IPS-20b (cell line): ENCODE data around the gene USP47.

Experiments
- H3K27ac ChIP-seq: one replicate; pipeline ENCODE4 v1.5.1; 2013; ENCODE audit warnings: low read length
- H3K27me3 ChIP-seq: 2 replicates; pipeline ENCODE4 v1.6.1; 2013; ENCODE audit warnings: mild to moderate bottlenecking, low read length, inconsistent platforms; ENCODE audit not compliant: insufficient read depth
- H3K36me3 ChIP-seq: 2 replicates; pipeline ENCODE4 v1.6.1; 2013; ENCODE audit warnings: low read depth, mild to moderate bottlenecking, inconsistent platforms, low read length, moderate library complexity; ENCODE audit not compliant: insufficient read depth
- H3K4me1 ChIP-seq: 2 replicates; pipeline ENCODE4 v1.6.1; 2013; ENCODE audit warnings: mild to moderate bottlenecking, control low read depth, inconsistent platforms, low read length, moderate library complexity; ENCODE audit not compliant: insufficient read depth
- H3K4me3 ChIP-seq: 2 replicates; pipeline ENCODE4 v1.5.1; 2013; ENCODE audit warnings: mild to moderate bottlenecking, low read length, inconsistent platforms
- H3K9ac ChIP-seq: 2 replicates; pipeline ENCODE4 v1.6.1; 2013; ENCODE audit warnings: low read depth, mild to moderate bottlenecking, inconsistent platforms, low read length, moderate library complexity
- H3K9me3 ChIP-seq: 2 replicates; pipeline ENCODE4 v1.6.1; 2013; ENCODE audit warnings: mild to moderate bottlenecking, low read depth, low read length, inconsistent platforms; ENCODE audit not compliant: insufficient read depth

Gene USP47

DNA sequence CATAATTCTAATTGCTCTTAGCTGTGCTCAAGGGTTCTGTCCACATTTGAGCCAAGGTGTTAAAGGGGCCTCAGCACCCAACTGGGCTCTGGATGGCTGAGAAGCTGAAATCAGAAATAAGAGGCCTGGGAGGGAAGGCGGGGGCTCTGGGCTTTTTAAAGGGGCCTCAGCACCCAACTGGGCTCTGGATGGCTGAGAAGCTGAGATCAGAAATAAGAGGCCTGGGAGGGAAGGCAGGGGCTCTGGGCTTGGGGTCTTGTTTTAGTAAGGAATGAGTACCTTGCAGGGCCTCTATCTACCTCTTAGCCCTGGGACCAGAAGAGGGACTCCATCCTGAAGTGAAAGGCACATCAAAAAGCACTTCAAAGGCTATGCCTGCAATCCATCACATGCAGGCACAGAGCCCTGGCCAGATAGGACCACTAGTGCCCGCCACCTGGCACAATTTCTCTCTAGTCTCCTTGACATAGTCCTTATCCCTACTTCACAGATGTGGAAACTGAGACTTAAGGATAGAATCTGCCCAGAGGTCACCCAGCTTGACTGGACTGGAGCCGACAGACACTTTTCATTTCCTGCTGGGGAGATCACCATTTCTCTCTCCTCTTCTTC is 131.1 kb downstream of the USP47 start:
- no peak overlapping the region for H3K4me3 ChIP-seq
- no peak overlapping the region for H3K27ac ChIP-seq
- no peak overlapping the region for H3K9ac ChIP-seq
- peaks cover 9% of the 10 kb centered on the region; the same call in 1 of the 2 replicates for H3K36me3 ChIP-seq
- H3K27me3 ChIP-seq = no peaks in the 10 kb centered on the region
- peaks cover 4% of the 10 kb centered on the region; the same call in 1 of the 2 replicates for H3K4me1 ChIP-seq
- H3K9me3 ChIP-seq = no peaks in the 10 kb centered on the region

DNA sequence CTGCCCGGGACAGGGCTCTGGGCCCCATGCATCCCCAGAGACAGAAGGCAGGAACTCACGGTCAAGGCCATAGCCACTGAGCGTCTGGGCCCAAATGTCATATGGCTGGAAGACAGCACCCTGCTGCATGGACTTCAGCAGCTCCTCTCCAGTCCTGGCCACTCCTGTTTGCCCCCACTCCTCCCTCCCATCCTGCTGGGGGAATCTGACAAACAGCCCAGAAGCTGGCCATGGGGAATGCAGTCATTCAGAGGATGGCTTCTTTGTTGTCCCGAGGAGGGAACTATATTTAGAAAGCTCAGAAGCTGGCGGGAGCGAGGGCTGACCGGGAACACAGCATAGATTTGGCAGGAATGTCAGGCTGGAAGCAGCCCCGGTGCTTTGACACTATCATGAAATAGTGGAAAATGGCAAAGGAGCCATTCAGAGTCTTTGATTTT is 131.6 kb downstream of the USP47 start:
- Histone ChIP-seq H3K36me3 (peaks cover 9% of the 10 kb centered on the region; the same call in 1 of the 2 replicates), H3K27ac (no peak overlapping the region), H3K4me3 (no peak overlapping the region), H3K9me3 (no peaks in the 10 kb centered on the region), H3K9ac (no peak overlapping the region), H3K27me3 (no peaks in the 10 kb centered on the region), H3K4me1 (peaks cover 4% of the 10 kb centered on the region; the same call in 1 of the 2 replicates)

DNA sequence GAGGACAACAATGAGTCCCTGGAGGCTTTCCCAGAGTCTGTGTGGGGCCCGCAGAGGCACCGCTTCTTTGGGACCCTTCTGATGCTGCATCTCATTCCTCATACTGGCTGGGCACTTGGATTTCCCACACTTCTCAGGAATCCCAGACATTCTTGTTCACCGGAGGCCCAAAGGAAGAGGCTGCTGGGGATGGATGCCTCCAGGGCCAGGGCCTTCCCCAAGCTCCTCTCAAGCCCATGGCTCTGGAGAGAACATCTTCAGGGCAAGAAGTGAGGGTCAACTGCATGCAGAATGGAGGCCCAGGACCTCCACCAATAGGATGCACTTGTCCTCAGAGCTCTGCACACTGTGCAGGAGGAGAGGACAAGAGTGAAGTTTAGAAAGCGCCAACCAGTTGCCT is 132.1 kb downstream of the USP47 start:
- H3K36me3 ChIP-seq = peaks cover 9% of the 10 kb centered on the region; the same call in 1 of the 2 replicates
- H3K4me3 ChIP-seq = no peak overlapping the region
- H3K4me1 ChIP-seq = peaks cover 4% of the 10 kb centered on the region; the same call in 1 of the 2 replicates
- no peaks in the 10 kb centered on the region for H3K27me3 ChIP-seq
- H3K9me3 ChIP-seq = no peaks in the 10 kb centered on the region
- H3K27ac ChIP-seq = no peak overlapping the region
- no peak overlapping the region for H3K9ac ChIP-seq

DNA sequence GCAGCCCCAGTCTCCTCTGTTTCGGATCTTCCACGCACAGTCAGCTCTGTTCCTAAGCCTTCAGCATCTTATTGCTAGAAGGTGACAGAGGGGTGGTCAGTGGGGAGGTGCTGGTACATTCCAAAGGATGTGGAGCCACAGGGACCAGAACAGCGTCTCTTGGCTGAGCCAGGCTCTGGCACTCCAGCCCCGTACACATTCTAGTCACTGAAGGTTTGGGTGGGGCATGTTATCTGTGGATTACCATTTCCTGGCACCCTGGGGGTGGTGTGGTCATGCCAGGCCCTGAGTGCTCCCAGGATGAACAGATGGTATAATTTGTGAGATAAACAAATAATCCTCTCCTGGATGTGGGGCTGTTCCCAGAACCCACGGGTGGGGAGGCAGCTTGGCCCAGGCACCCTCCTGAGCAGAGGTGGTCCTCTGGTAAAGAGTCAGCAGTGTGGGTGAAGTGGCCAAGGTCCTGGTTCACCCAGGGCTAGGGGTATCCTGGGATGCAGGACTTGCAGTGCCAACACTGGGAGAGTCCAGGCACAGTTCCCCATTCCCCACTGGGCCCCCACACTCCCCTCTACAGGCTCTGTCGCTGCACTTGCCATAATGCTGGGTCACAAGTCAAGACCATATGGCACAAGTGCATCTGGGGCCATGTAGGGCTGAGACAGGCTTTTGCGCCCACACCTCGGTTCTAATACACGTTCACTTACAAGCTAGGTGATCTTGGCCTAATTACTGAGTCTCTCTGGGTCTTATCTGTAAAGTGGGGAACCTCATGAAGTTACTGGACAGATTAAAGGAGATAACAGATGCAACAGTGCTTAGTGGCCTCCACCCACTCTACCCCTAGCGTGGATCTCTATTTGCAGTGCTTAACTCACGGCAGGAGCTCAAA is 133.7 kb downstream of the USP47 start:
- Histone ChIP-seq H3K4me1 (peaks cover 4% of the 10 kb centered on the region; the same call in 1 of the 2 replicates), H3K9ac (no peak overlapping the region), H3K36me3 (peaks cover 9% of the 10 kb centered on the region; the same call in 1 of the 2 replicates), H3K9me3 (no peaks in the 10 kb centered on the region), H3K27ac (no peak overlapping the region), H3K27me3 (no peaks in the 10 kb centered on the region), H3K4me3 (no peak overlapping the region)

DNA sequence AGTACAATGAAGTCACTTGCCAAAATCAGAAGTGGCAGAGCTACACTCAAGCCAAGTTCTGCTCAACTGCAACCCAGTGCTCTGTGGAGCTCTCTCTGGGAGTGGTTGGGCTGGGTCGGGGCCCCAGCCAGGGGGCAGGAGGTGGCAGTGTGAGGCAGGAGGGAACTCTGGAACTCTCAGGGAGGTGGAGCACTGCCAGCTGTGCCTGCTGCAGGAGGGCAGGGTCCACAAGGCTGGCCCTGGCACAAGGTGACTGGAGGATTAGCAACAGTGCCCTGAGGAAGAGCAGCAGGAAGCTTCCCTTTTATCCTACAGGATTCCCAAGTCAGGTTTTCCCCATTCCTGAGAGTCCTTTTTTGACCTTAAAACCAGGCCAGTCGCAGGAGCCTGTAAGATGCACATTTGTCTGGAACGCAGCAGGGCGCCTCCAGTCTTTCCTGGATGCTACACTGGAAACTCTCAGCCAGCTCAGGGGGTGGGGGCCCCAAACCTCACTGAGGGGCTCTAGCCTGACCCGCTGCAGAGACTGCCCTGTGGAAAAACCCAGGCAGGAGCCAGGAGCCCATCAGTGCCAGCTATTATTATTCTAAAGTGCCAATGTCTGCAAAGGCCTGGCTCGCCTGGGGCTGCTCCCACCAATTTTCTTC is 134.8 kb downstream of the USP47 start:
- H3K4me3 ChIP-seq = no peak overlapping the region
- H3K9me3 ChIP-seq = no peaks in the 10 kb centered on the region
- peaks cover 4% of the 10 kb centered on the region; the same call in 1 of the 2 replicates for H3K4me1 ChIP-seq
- no peak overlapping the region for H3K9ac ChIP-seq
- peaks cover 9% of the 10 kb centered on the region; the same call in 1 of the 2 replicates for H3K36me3 ChIP-seq
- no peaks in the 10 kb centered on the region for H3K27me3 ChIP-seq
- H3K27ac ChIP-seq = no peak overlapping the region

DNA sequence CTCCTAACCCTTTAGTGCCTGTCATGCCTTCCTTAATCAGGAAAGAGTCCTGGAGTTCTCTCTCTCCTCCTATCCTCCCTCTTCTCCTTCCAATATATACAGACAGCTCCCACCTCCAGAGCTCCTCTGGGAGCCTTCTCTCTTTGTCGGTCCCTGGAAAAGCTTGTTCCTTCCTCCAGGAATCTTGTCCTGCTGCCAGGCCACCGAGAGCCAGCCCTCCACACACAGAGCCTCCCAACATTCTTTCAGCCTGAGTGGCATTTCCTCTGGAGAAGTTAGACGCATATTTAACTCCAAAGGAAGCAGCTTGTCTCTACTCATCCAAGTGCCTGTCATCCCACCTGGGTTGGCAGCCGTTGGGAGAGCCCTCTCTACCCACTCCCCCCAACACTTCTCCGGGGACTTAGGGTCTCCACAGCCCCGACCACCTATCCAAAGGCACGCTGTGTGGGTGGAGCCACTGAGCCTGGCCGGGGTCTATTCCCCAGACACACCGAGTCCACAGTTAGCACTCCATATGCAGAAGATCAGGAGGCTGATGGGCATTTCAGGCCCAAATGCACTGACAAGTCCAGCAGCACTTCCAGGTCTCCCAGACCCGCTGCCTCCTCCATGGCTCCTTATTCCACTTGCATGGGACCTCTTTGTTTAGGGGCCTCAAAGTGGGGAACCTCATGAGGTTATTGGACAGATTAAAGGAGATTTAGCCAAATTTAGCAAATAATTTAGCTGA is 135.6 kb downstream of the USP47 start:
- Histone ChIP-seq H3K9ac (no peak overlapping the region), H3K27ac (no peak overlapping the region), H3K4me3 (no peak overlapping the region), H3K9me3 (no peaks in the 10 kb centered on the region), H3K27me3 (no peaks in the 10 kb centered on the region), H3K36me3 (peaks cover 9% of the 10 kb centered on the region; the same call in 1 of the 2 replicates), H3K4me1 (peaks cover 4% of the 10 kb centered on the region; the same call in 1 of the 2 replicates)

DNA sequence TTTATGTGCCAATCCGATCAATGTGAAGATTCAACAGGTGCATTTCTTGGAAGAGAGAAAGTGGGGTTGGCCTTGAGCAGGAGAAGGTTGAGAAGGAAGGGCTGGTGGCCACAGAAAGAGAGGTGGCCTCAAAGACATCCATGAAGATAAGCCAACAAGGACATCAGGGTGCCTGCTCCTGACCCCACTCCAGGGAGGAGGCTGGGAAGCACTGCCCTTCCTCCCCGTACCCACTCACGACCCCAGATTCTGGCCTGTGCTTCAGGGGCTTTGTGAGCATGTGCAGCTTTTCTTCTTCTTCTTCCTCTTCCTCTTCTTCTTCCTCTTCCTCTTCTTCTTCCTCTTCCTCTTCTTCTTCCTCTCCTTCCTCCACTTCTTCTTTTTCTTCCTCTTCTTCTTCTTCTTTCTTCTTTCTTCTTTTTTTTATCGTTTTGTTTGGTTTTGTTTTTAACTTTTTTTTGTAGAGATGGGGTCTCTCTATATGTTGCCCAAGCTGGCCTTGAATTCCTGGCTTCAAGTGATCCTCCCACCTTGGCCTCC is 136.4 kb downstream of the USP47 start:
- peaks cover 4% of the 10 kb centered on the region; the same call in 1 of the 2 replicates for H3K4me1 ChIP-seq
- no peak overlapping the region for H3K9ac ChIP-seq
- H3K27ac ChIP-seq = no peak overlapping the region
- no peaks in the 10 kb centered on the region for H3K9me3 ChIP-seq
- H3K27me3 ChIP-seq = no peaks in the 10 kb centered on the region
- no peak overlapping the region for H3K4me3 ChIP-seq
- H3K36me3 ChIP-seq = peaks cover 9% of the 10 kb centered on the region; the same call in 1 of the 2 replicates

DNA sequence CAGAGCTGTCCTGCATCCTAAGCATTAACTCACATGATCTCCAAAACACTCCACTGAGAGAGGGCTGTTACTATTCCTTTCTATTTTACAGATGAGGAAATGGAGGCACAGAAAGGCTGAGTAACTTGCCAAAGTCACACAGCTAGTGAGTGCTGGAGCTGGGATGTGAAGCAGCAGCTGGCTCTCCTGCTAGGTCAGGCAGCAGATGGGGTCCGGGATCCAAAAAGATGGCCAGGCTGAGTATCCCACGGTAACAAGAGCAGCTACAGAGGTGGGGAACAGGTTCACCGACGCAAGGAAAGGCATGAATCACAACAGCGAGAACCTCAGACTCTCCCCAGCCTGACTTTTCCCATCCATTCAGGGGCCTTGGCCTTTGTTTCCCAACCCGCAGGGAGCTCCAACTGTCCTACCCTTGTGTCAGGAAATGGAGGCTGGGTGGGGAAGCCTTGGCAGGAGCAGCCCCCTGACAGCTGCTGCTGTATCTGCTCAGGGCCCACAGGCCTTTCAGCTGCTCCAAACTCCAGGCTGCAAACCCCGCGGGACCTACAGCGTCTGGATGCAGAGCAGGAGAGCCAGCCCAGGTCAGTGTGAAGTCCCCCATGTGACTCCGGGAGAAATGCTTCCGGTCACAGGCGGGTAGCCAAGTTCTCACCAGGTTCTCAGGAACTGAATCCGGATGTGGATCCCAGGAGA is 137.2 kb downstream of the USP47 start:
- Histone ChIP-seq H3K4me1 (peaks cover 4% of the 10 kb centered on the region; the same call in 1 of the 2 replicates), H3K9ac (no peak overlapping the region), H3K9me3 (no peaks in the 10 kb centered on the region), H3K36me3 (peaks cover 6% of the 10 kb centered on the region; the same call in 1 of the 2 replicates), H3K27me3 (no peaks in the 10 kb centered on the region), H3K27ac (no peak overlapping the region), H3K4me3 (no peak overlapping the region)

DNA sequence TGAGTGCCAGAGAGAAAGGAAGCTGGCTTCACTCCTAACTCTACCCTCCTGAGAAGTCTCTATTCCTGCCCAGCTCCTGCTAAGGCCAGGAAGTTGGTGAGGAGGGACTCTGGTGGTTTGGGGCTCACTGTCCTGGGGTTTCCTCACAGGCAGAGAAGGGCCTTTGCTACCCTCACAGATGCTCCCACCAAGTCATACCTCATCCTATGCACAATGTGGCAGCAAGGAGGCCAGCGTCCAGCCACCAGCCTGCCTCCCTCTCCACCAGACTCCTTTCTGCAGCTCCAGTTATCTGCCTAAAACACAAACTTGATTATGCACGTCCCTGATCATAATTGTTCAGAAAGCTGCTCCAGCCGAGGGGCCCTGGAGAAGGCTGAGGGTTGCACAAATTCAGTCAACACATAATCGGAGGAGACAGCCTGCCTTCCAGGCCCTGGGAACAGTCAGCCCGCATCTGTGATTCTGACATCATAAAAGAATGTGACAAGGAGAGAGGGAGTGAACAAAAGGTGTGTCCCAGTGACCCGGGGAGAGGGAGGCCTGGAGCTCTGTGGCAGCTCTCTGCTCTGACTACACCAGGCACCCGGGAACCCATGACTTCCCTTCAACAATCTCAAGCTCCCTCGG is 137.8 kb downstream of the USP47 start:
- no peak overlapping the region for H3K27ac ChIP-seq
- no peak overlapping the region for H3K9ac ChIP-seq

DNA sequence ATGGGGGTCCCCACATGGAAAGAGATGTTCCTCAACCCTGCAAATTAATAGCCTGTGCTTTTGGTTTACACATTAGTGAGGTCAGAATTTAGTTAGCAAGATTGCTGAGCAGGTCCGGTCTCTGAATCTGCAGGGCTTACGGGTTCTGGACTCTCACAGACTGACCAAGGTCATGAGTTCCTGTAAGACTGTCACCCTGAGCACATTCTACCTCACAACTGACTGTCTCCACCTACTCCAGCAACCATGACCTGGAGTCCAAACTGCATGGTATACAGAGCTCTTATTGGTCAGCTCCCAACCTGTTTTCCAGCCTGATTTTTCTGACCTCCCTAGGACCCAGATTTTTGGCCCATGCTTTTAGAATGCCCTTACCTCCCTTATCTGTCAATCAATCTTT is 138.4 kb downstream of the USP47 start:
- Histone ChIP-seq H3K36me3 (no peaks in the 10 kb centered on the region), H3K27ac (no peak overlapping the region), H3K9me3 (no peaks in the 10 kb centered on the region), H3K4me3 (no peak overlapping the region), H3K27me3 (no peaks in the 10 kb centered on the region), H3K9ac (no peak overlapping the region), H3K4me1 (peaks cover 4% of the 10 kb centered on the region; the same call in 1 of the 2 replicates)

More for the DNA sequence above, 137.8 kb downstream of the USP47 start:
- Histone ChIP-seq H3K27me3 (no peaks in the 10 kb centered on the region), H3K36me3 (no peaks in the 10 kb centered on the region), H3K9me3 (no peaks in the 10 kb centered on the region), H3K4me1 (peaks cover 4% of the 10 kb centered on the region; the same call in 1 of the 2 replicates), H3K4me3 (no peak overlapping the region)
